GM12801 (cell line): ENCODE results near the gene RIPOR2.

ENCODE experiments used
- TF ChIP-seq, protein P1 (sequence below): IDR thresholded peaks from one replicate; pipeline ENCODE4 v1.5.1; 2011; ENCODE audit warnings: control low read depth; ENCODE audit not compliant: insufficient read length; ENCODE audit errors: extremely low read depth

Gene RIPOR2

GRCh38 chr6:24856246-24856599 is 79.5 kb downstream of the RIPOR2 start:
- TF ChIP-seq, protein P1, sequence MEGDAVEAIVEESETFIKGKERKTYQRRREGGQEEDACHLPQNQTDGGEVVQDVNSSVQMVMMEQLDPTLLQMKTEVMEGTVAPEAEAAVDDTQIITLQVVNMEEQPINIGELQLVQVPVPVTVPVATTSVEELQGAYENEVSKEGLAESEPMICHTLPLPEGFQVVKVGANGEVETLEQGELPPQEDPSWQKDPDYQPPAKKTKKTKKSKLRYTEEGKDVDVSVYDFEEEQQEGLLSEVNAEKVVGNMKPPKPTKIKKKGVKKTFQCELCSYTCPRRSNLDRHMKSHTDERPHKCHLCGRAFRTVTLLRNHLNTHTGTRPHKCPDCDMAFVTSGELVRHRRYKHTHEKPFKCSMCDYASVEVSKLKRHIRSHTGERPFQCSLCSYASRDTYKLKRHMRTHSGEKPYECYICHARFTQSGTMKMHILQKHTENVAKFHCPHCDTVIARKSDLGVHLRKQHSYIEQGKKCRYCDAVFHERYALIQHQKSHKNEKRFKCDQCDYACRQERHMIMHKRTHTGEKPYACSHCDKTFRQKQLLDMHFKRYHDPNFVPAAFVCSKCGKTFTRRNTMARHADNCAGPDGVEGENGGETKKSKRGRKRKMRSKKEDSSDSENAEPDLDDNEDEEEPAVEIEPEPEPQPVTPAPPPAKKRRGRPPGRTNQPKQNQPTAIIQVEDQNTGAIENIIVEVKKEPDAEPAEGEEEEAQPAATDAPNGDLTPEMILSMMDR = no peak

DNA sequence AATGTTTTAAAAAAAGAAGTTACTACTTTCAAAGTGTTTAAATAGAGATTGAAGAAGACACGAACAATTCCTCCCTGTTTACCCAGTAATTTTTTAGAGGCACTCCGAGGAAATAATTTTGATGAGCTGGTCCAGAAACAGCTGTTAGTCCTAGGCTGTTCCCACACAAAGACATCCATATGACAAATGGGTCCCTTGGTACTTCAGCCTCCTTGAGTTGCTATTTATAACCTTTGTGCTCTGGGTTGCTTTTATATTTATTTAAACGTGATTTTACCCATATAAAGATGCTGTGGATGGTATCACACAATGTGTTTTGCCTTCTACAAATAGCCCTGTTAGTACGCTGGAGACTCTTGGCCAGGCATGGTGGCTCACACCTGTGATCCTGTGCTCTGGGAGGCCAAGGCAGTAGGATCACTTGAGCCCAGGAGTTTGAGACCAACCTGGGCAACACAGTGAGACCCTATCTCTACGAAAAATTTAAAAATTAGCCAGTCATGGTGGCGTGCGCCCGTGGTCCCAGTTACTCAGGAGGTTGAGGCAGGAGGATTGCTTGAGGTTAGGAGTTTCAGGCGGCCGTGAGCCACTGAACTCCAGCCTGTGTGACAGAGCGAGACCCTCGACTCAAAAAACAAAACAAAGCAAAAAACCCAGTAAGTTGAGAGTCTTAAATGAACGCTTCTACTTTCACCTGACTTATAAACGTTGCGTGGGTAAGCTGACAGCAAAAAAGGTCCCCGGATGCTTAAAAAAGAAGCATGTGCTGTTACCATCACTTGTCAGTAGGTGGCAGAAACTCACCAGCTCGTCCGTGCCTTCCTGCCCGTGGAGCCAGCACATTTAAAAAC is 80.1 kb downstream of the RIPOR2 start:
- TF ChIP-seq, protein P1 = no peak

DNA sequence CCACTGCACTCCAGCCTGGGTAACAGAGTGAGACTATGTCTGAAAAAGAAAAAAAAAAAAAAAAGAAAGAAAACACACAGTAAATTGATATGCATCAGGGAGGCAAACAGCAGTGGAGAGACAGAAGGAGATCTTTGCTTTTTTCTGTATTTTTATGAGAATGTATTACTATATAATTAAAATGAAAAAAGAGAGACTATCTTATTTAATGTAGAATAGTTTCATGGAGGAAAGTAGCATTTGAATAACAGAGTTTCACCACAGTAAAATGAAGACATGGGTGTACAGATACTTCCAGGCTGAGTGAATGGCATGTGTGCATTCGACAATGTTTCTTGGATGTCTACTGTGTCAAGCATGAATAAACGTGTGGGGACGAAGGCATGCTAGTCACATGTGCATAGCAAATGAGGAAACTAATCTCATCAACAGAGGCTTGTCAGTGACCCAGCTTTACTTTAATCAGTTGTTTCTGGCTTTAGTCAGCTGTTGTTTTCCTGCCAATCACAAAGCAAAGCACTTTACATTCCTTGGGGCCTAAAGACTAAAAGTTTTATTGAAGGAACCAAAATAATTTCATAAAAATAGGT is 81.6 kb downstream of the RIPOR2 start:
- TF ChIP-seq, protein P1 = no peak

GRCh38 chr6:24851086-24851485 is 84.7 kb downstream of the RIPOR2 start:
- TF ChIP-seq, protein P1 = no peak

GRCh38 chr6:24849713-24850112 is 86.0 kb downstream of the RIPOR2 start:
- TF ChIP-seq, protein P1 = no peak

DNA sequence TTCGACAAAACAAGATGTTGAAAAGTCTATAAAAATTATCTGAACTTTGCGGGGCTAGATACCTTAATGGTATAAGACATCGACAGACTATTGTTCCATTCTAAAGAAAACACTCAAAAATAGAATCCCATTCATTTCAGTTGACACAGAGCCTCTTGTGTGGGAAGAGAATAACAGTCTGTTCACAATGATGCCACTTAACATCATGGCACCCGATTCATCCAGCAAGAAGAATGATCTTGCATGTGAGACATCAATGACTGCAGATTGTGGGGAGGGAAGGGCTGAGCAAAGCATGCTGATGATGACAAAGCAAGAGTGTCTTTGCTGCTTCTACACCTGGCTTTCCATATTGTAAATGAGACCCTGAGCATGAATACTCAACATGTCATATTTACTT is 87.3 kb downstream of the RIPOR2 start:
- TF ChIP-seq, protein P1 = no peak

- TF ChIP-seq, protein P1 = no peak
Observed at GRCh38 chr6:24847402-24847801, 88.4 kb downstream of the RIPOR2 start.
